Progenitor cell of endocrine pancreas (in vitro differentiated cells): ENCODE results near the gene SPATA16. TPM values are rescaled to one million over a fixed set of nuclear protein-coding genes. Genes with fewer than 3 reads are reported as not detected.
"Not testable (repeated sequence)": the region's sequence is repeated elsewhere in the genome, so short reads cannot be mapped to it uniquely, and the experiment has no call there.

Experiments used
- DNase-seq: peaks from one replicate; pipeline ENCODE4 v3.0.0; 2021; ENCODE audit warnings: low spot score; ENCODE audit not compliant: unreplicated experiment
- H3K27ac Mint-ChIP-seq: 2 replicates; pipeline ENCODE4 v1.8.0; 2021; ENCODE audit warnings: mild to moderate bottlenecking, moderate library complexity, mixed read lengths
- H3K27me3 Mint-ChIP-seq: 2 replicates; pipeline ENCODE4 v1.8.0; 2021; ENCODE audit warnings: mixed read lengths
- H3K36me3 Mint-ChIP-seq: 2 replicates; pipeline ENCODE4 v1.8.0; 2022; ENCODE audit warnings: mixed read lengths; ENCODE audit not compliant: insufficient read depth
- H3K4me1 Mint-ChIP-seq: 2 replicates; pipeline ENCODE4 v1.8.0; 2021; ENCODE audit warnings: low read depth, mixed read lengths
- H3K4me3 Mint-ChIP-seq: 2 replicates; pipeline ENCODE4 v1.8.0; 2021; ENCODE audit warnings: low read depth, mild to moderate bottlenecking, moderate library complexity, mixed read lengths
- H3K9me3 Mint-ChIP-seq: 2 replicates; pipeline ENCODE4 v1.8.0; 2021; ENCODE audit warnings: low read depth, mixed read lengths
- long read RNA-seq: library from polyadenylated mRNA; unstranded; transcript quantifications from one replicate; pipeline ENCODE4 v2.0.0, GENCODE V29; 2020
- total RNA-seq: library from RNA; stranded (reverse); gene quantifications from 2 replicates; pipeline ENCODE4 v1.2.1, GENCODE V29; 2021
- TF ChIP-seq, protein P1 (sequence below): fragments of 200-600 bp; sonication (generic); IDR thresholded peaks from one replicate; pipeline ENCODE4 v1.5.0; 2021; ENCODE audit warnings: antibody characterized with exemption, mild to moderate bottlenecking; ENCODE audit not compliant: unreplicated experiment

Gene SPATA16, protein sequence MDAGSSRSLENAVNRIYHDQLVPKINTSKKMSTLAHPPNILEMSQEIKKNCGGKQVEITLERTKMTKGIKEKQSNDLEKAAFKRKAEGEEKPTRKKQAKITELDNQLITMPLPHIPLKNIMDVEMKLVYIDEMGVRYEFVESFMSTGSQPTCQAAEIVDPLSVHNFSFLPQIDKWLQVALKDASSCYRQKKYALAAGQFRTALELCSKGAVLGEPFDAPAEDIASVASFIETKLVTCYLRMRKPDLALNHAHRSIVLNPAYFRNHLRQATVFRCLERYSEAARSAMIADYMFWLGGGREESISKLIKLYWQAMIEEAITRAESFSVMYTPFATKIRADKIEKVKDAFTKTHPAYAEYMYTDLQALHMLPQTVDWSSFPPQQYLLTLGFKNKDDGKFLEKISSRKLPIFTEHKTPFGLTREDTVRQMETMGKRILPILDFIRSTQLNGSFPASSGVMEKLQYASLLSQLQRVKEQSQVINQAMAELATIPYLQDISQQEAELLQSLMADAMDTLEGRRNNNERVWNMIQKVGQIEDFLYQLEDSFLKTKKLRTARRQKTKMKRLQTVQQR
- 0.43 and 0.64 TPM in 2 replicates for total RNA-seq
- long read RNA-seq, partial matches to known transcripts, result 0 of 3 reads
- long read RNA-seq, other reads (novel, unspliced or antisense), result 3 of 3 reads

DNA sequence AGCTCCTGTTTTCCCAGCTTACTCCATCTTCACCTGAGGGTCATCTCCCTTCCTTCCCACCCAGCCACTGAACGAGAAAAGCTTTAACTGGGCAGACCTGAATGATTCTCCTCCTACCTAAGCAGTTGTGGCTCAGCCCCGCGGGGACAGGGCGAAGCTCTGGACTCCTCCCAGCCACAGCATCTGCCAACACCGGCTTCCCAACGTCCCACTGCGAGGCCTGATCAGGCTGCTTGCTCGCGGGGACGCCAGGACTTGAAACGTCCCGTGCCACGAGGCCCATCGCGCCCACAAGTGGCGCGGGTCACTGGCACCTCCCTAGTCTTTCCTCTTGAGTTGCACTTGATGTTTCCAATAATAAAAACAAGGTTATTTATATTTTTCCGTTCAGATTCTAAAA lies at the start of gene SPATA16:
SPATA16 (minus strand) TSS at position 250 of the 400 bp plus-strand sequence. CDS start 23,504 bp downstream, outside the sequence.
- no peak for DNase-seq
- Mint-ChIP-seq H3K27me3 (no peaks in the 10 kb centered on the region), H3K4me1 (peaks cover 6% of the 10 kb centered on the region), H3K27ac (no peak within 1 kb of the TSS), H3K4me3 (no peak within 1 kb of the TSS), H3K36me3 (no peaks in the 10 kb centered on the region), H3K9me3 (no peaks in the 10 kb centered on the region)
- TF ChIP-seq, protein P1, sequence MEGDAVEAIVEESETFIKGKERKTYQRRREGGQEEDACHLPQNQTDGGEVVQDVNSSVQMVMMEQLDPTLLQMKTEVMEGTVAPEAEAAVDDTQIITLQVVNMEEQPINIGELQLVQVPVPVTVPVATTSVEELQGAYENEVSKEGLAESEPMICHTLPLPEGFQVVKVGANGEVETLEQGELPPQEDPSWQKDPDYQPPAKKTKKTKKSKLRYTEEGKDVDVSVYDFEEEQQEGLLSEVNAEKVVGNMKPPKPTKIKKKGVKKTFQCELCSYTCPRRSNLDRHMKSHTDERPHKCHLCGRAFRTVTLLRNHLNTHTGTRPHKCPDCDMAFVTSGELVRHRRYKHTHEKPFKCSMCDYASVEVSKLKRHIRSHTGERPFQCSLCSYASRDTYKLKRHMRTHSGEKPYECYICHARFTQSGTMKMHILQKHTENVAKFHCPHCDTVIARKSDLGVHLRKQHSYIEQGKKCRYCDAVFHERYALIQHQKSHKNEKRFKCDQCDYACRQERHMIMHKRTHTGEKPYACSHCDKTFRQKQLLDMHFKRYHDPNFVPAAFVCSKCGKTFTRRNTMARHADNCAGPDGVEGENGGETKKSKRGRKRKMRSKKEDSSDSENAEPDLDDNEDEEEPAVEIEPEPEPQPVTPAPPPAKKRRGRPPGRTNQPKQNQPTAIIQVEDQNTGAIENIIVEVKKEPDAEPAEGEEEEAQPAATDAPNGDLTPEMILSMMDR, result no peak

DNA sequence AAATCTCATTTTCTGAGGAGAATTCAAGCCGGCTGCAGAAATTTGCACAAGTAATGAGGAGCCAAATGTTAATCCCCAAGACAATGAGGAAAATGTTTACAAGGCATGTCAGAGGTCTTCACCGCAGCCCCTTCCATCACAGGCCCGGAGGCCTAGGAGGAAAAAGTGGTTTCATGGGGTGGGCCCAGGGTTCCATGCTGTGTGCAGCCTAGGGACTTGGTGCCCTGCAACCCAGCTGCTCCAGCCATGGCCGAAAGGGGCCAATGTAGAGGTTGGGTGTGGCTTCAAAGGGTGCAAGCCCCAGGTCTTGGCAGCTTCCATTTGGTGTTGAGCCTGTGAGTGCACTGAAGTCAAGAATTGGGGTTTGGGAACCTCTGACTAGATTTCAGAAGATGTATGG lies 42.0 kb upstream of the SPATA16 start:
- H3K4me3 Mint-ChIP-seq, H3K27ac Mint-ChIP-seq, H3K4me1 Mint-ChIP-seq, DNase-seq, H3K27me3 Mint-ChIP-seq: not testable (repeated sequence)
- Mint-ChIP-seq H3K36me3 (peaks cover 15% of the 10 kb centered on the region), H3K9me3 (peaks cover 28% of the 10 kb centered on the region)

DNA sequence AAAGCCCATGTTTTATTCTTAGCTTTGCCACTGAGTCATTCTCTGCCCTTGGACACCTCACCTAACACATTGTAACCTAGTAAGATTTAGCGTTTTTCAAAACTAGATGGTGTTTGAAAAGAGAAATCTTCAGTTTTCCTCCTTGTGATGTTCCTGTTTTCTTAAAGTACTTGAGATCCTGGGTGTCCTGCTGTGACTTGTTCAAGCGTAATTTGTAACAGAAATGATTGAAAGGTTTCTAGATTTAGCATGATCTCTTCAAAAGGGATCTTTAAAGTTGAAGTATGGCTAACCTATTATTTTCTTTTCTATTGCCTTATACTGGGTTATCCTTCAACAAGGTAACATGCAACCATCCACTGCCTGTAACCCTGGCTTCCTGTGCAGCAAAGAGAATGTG lies 32.6 kb upstream of the SPATA16 start:
- Mint-ChIP-seq H3K36me3 (no peaks in the 10 kb centered on the region), H3K27me3 (no peaks in the 10 kb centered on the region), H3K27ac (no peak overlapping the region), H3K4me3 (no peak overlapping the region), H3K9me3 (no peaks in the 10 kb centered on the region), H3K4me1 (no peaks in the 10 kb centered on the region)
- DNase-seq, result no peak
- TF ChIP-seq, protein P1, result no peak

DNA sequence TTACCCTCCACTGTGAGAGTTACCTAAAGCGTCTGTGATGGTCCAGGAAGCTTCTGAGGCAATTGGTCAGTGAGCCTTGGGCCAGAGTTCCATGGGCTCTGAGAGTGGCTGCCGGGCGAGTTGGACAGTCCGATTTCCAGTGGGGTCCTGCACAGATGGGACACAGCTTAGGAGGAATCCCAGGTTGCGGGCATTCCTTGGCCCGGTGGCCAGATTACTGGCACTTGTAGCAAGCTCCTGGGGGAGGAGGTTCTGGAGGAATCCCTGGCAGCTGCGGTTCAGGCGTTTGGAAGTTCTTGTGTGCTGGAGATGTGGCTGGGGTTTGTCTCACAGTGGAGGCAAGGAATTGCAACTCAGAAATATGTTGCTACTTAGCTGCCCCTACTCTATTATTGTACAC lies 18.1 kb upstream of the SPATA16 start:
- not testable (repeated sequence) for H3K9me3 Mint-ChIP-seq, H3K27ac Mint-ChIP-seq, H3K36me3 Mint-ChIP-seq, H3K4me3 Mint-ChIP-seq, DNase-seq, H3K27me3 Mint-ChIP-seq, H3K4me1 Mint-ChIP-seq

DNA sequence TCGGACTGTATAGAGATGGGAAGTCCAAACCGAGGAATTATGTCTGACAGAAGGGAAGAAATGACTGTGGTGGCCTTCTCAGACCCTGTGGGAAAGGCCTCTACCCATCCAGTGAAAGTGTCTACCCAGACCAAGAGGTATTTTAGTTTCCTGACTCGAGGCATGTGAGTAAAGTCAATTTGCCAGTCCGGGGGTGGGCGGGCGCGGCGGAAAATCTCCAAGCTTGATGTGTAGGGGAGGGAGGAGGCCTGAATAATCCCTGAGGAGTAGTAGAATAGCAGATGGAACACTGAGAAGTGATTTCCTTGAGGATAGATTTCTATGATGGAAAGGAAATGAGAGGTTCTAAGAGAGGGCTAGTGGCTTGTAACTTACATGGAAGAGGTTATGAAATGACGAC lies 15.5 kb upstream of the SPATA16 start:
- H3K9me3 Mint-ChIP-seq, H3K4me1 Mint-ChIP-seq, H3K4me3 Mint-ChIP-seq, DNase-seq, H3K27me3 Mint-ChIP-seq, H3K27ac Mint-ChIP-seq, H3K36me3 Mint-ChIP-seq: not testable (repeated sequence)

DNA sequence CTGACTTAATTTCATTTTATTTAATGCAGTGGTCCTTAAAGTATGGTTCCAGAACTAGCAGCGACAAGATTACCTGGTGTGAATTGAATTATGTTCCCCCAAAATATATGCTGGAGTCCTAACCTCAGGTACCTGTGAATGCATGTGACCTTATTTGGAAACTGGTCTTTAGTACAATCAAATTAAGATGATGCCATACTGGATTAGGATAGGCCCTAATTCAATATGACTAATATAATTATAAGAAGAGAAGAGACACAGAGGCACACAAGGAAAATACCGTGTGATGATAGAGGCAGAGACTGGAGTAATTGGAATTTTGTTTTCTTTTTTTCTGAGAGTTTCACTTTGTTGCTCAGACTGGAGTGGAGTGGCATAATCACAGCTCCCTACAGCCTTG lies 12.6 kb upstream of the SPATA16 start:
- DNase-seq, result no peak
- Mint-ChIP-seq H3K36me3 (no peaks in the 10 kb centered on the region), H3K9me3 (peaks cover 11% of the 10 kb centered on the region), H3K27me3 (no peaks in the 10 kb centered on the region), H3K27ac (no peak overlapping the region), H3K4me1 (no peaks in the 10 kb centered on the region), H3K4me3 (no peak overlapping the region)
- TF ChIP-seq, protein P1, result no peak
